Cerebellar nuclear complex (tissue), 1 donor: ENCODE results near the gene MYOM1.
"Not testable (repeated sequence)": the region's sequence is repeated elsewhere in the genome, so short reads cannot be mapped to it uniquely, and the experiment has no call there.

Experiments
- DNase-seq, 2 experiments: peaks; one replicate each; lab custom pipeline; 2025; lab: John Stamatoyannopoulos, UW

MYOM1 gene

GRCh38 chr18:3055816-3056215, 164.0 kb downstream of the MYOM1 start:
- DNase-seq = no peak

GRCh38 chr18:3055186-3055728, 164.5 kb downstream of the MYOM1 start:
- no peak for DNase-seq

GRCh38 chr18:3054780-3055179, 165.0 kb downstream of the MYOM1 start:
- DNase-seq = no peak

GRCh38 chr18:3054214-3054613, 165.6 kb downstream of the MYOM1 start:
- DNase-seq = no peak

- no peak for DNase-seq
Observed at GRCh38 chr18:3053081-3053480, 166.7 kb downstream of the MYOM1 start.

GRCh38 chr18:3052411-3052758, 167.4 kb downstream of the MYOM1 start:
- no peak for DNase-seq

GRCh38 chr18:3051718-3052410, 167.9 kb downstream of the MYOM1 start:
- DNase-seq = no peak

- not testable (repeated sequence) for DNase-seq
Observed at GRCh38 chr18:3049897-3050454, 169.8 kb downstream of the MYOM1 start.

- no peak for DNase-seq
Observed at GRCh38 chr18:3048820-3049349, 170.9 kb downstream of the MYOM1 start.

GRCh38 chr18:3048121-3048520, 171.6 kb downstream of the MYOM1 start:
- peak; percentile 41 to 69 for DNase-seq

- no peak for DNase-seq
Observed at GRCh38 chr18:3046216-3046808, 173.5 kb downstream of the MYOM1 start.

GRCh38 chr18:3044931-3045698, 174.7 kb downstream of the MYOM1 start:
- DNase-seq = no peak

GRCh38 chr18:3042379-3042778, 177.4 kb downstream of the MYOM1 start:
- DNase-seq = no peak

- DNase-seq = no peak
Observed at GRCh38 chr18:3041843-3042242, 177.9 kb downstream of the MYOM1 start.

- no peak for DNase-seq
Observed at GRCh38 chr18:3040881-3041280, 178.9 kb downstream of the MYOM1 start.

GRCh38 chr18:3040173-3040572, 179.6 kb downstream of the MYOM1 start:
- DNase-seq = no peak

GRCh38 chr18:3037423-3037915, 182.3 kb downstream of the MYOM1 start:
- no peak for DNase-seq

- DNase-seq = no peak
Observed at GRCh38 chr18:3036108-3036507, 183.7 kb downstream of the MYOM1 start.

GRCh38 chr18:3035635-3036034, 184.1 kb downstream of the MYOM1 start:
- no peak for DNase-seq

GRCh38 chr18:3032721-3033120, 187.0 kb downstream of the MYOM1 start:
- DNase-seq = no peak

GRCh38 chr18:3029215-3029952, 190.4 kb downstream of the MYOM1 start:
- DNase-seq = no peak
